GM21717 (cell line): ENCODE results near the gene MYCBPAP.
"Not testable (repeated sequence)": the region's sequence is repeated elsewhere in the genome, so short reads cannot be mapped to it uniquely, and the experiment has no call there.

Experiments
- ATAC-seq: cut with Tn5 transposase; IDR thresholded peaks from one replicate; pipeline ENCODE4 v1.9.1; 2021; ENCODE audit warnings: mild to moderate bottlenecking, moderate library complexity; ENCODE audit not compliant: unreplicated experiment

Gene MYCBPAP

DNA sequence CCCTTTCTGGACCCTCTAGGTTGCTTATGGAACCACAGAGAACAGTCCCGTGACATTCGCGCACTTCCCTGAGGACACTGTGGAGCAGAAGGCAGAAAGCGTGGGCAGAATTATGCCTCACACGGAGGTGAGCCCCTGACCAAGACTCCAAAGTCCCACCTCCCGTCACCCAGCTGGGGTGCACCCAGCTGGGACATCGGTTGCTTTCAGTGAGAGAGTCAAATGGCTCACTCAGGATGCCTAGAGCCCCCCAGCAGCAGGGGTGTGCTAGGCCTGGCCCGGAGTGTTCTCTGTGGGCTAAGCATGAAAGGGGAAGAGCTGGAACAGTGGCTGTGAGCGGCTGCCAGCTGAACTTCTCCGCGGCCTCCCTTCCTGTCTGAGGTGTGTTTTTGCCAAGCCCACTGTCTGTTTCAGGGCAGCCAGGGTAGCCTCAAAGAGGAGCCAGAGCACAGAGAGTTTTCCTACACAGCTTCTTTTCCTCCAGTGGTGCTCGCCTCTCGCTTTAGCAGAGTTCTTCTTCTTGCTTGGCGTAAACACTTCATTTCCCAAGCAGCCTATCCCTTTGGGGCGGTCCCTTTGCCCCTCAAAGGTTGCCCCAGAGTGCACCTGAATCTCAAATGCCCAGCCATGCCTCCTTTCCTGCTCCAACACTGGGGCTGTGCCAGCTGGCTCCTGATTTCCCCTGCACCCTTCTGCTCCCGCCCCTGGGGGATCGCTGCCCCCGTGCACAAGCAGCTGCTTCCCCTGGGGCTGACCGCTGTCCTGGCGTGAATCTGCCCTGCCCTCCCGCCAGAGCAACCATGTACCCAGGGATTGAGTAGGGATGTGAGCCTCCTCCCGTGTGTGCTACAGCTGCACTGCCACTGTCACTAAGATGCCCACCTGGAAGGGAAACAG is 37.0 kb upstream of the MYCBPAP start:
- ATAC-seq = no peak

DNA sequence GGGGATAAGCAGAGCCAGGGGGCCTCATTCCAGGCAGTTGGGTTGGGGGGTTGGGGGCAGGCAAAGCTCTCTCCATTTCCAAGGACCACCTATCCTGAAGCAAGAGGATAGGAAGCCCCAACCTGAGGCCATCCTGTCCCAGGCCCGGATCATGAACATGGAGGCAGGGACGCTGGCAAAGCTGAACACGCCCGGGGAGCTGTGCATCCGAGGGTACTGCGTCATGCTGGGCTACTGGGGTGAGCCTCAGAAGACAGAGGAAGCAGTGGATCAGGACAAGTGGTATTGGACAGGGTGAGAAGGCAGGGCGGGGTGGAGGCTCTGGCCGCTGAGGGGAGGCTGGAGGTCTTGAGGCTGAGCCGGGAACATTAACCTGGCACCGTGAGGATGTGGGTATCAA is 36.0 kb upstream of the MYCBPAP start:
- ATAC-seq = no peak

DNA sequence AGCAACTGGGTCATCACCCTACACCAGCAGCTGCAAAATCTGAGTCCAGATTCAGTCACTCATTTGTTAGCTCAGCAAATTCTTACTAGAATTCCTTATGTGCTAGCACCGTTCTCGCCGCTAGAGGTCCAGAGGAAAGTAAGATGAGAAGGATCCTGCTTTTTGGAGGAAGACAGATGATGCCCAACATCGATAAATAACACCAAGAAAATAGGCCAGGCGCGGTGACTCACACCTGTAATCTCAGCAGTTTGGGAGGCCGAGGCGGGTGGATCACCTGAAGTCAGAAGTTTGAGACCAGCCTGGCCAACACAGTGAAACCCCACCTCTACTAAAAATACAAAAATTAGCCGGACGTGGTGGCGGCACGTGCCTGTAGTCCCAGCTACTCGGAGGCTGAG is 35.5 kb upstream of the MYCBPAP start:
- not testable (repeated sequence) for ATAC-seq

DNA sequence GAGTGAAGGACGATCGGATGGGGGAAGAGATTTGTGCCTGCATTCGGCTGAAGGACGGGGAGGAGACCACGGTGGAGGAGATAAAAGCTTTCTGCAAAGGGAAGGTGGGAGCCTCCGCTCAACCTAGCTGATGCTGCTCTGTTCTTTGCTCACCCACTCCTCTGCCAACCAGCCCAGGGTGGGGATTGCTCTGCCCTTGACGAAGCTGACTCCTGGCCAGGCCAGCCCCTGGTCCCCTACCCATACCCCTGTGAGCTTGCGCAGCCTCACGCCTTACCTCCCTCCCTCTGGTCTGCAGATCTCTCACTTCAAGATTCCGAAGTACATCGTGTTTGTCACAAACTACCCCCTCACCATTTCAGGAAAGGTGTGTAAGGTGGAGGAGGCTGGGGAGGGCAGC is 34.3 kb upstream of the MYCBPAP start:
- no peak for ATAC-seq

DNA sequence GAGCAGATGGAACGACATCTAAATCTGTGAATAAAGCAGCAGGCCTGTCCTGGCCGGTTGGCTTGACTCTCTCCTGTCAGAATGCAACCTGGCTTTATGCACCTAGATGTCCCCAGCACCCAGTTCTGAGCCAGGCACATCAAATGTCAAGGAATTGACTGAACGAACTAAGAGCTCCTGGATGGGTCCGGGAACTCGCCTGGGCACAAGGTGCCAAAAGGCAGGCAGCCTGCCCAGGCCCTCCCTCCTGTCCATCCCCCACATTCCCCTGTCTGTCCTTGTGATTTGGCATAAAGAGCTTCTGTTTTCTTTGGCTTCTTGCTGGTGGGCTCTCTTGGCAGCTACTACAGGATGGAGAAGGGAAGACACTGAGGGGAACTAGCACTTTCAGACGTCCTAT is 33.7 kb upstream of the MYCBPAP start:
- ATAC-seq = no peak

DNA sequence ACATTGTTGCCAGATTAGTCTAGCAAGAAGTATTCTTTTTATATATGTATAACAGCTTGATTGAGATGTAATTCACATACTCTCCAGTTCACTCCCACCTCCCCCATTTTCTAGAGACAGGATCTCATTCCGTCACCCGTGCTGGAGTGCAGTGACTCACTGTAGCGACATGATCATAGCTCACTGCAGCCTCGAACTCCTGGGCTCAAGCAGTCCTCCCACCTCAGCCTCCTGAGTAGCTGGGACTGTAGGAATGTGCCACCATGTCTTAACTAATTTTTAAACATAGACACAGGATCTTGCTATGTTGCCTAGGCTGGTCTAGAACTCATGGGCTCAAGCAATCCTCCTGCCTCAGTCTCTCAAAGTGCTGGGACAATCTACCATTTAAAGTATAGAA is 32.9 kb upstream of the MYCBPAP start:
- no peak for ATAC-seq

DNA sequence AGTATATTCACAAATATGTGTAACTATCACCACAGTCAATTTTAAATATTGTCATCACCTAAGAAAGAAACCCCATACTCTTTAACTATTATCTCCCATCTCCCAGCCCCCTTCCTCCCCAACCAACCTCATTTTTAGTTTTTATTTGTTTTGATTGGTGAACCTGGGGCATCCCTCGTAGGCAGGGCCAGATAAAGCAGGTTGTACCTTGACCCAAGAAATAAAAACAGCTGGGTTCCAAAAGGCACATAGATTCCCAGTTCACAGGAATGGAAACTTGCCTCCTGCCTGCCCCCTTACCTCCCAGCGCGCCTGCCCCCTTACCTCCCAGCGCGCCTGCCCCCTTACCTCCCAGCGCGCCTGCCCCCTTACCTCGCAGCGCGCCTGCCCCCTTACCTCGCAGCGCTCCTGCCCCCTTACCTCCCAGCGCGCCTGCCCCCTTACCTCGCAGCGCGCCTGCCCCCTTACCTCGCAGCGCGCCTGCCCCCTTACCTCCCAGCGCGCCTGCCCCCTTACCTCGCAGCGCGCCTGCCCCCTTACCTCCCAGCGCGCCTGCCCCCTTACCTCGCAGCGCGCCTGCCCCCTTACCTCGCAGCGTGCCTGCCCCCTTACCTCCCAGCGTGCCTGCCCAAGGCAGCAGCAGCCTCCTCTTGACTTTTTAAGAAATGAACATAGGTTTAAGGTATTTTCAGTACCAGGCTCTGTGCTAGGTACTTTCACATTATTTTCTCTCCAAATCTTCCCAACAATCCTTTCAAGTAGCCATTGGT is 32.3 kb upstream of the MYCBPAP start:
- not testable (repeated sequence) for ATAC-seq

DNA sequence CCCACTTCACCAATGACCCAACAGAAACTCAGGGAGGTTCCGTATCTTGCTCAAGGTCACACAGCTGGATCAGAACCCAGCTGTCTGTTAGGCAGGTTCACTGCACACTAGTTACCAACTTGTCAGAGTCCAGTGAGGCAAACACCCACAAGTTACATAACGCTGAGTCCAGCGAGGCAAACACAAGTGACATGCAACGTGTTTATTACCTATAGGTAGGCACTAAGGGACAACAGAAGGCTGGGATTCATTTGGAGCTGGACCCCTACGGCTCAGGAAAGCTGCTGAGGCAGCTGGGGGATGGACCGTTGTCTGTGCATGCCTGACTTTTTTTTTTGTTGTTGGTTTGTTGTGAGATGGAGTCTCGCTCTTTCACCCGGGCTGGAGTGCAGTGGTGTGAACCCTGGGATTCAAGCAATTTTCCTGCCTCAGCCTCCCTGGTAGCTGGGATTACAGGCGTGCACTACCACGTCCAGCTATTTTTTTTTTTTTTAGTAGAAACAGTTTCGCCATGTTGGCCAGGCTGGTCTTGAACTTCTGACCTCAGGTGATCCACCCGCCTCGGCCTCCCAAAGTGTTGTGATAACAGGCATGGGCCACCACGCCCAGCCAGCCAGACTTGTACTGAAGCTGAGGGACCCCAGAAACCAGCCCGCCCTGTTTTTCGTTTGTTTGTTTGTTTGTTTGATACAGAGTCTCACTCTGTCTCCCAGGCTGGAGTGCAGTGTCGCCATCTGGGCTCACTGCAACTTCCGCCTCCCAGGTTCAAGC is 31.5 kb upstream of the MYCBPAP start:
- no peak for ATAC-seq

DNA sequence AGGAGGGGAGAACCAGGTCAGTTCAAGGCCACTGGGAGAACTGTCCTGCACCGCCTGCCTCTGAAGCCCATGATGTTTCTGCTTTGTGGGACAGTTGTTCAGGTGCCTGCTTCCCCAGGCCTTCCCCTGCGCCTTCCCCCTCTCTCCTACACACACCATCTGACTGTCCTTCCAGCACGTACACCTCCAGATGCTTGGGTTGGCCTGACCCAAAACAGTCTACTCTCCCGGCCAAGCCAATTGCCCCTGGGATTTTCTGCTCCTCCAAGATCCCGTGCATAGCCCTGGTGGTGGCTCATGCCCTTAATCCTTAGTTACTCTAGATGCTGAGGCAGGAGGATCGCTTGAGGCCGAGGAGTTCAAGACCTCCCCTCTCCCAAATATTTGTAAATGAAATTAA is 30.3 kb upstream of the MYCBPAP start:
- no peak for ATAC-seq

DNA sequence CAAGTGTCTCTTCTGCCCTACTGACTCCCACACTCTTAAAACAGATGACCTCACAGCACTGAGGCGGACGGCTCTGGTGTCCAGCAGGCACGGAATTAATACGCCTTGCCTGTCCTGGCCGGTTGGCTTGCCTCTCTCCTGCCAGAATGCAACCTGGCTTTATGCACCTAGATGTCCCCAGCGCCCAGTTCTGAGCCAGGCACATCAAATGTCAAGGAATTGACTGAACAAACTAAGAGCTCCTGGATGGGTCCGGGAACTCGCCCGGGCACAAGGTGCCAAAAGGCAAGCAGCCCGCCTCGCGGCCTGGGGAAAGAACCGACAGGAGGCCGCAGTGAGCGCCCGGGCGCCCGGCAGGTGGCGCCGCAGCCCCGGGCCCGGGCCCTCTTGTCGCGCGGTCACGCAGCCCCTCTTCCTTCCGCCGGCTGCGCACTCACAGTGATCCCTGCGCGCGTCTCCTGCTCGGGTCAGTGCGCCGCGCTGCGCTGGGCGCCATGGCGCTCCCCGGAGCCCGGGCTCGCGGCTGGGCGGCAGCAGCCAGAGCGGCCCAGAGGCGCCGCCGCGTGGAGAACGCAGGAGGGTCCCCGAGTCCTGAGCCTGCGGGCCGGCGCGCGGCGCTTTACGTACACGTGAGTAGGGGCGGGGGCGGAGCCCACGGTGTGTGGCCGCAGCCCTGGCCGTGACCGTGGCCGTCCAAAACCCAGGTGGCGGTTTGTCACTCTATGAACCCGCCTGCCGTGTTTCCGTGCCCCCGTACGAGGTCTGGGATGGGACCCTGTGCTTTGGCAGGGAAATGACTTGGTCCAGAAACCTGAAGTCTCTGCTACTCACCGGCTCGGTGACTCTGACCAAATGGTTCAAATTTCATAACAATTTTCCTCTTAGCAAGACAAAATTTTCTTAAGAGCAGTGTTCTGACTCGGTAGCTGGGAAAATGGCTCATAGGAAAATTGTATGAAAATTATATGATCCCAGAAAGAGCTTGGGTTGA is 29.6 kb upstream of the MYCBPAP start, which contains the start of gene RSAD1:
Gene RSAD1 (plus strand): TSS at position 470 of the 991 bp plus-strand sequence. CDS start 25 bp downstream, at position 495.
- ATAC-seq = peak; percentile 79

DNA sequence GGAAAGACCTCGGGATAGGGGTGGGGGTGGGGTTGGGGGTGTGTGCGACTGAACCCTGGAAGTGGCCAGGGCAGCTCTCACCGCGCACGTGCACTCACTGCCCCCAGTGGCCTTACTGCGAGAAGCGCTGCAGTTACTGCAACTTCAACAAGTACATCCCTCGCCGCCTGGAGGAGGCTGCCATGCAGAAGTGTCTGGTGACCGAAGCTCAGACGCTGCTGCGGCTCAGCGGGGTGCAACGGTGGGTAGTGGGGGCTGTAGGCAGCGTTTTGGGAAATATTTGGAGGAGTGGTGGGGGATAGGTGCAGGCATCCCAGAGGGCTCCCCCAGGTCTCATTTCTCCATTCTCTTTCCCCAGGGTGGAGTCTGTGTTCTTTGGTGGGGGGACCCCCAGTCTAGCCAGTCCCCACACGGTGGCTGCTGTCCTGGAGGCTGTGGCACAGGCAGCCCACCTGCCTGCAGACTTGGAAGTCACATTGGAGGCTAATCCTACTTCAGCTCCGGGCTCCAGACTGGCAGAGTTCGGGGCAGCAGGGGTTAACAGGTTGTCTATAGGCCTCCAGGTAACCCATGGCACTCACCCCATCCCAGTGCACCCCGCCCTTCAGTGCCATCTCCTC is 28.6 kb upstream of the MYCBPAP start:
- no peak for ATAC-seq

DNA sequence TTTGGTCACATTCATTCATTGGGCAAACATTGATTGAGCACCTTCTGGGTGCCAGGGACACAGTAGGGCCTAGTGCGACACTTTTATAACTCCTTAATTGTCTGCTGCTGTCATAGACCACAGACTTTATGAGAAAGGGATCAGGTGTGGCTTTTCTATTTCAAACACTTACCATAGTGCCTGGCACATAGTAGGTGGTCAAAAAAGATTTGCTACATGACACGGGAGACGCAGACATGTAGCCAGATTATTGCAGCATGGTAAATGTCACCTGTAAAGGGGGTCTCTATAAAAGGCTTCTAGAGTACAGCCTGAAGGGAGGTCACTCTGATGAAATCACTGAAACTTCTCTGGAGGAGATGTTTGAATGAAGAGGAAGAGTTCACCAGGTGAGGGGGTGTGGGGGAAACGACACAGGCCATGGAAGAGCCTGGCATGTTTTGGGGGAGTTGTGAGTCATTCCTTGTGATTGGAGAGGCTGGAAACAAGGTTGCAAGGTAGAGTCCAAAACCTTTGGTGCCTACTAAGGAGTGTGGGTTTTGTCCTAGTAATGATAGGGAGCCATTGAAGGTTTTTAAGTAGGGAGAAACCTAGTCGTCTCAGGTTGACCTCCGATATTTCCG is 28.0 kb upstream of the MYCBPAP start:
- ATAC-seq = no peak

DNA sequence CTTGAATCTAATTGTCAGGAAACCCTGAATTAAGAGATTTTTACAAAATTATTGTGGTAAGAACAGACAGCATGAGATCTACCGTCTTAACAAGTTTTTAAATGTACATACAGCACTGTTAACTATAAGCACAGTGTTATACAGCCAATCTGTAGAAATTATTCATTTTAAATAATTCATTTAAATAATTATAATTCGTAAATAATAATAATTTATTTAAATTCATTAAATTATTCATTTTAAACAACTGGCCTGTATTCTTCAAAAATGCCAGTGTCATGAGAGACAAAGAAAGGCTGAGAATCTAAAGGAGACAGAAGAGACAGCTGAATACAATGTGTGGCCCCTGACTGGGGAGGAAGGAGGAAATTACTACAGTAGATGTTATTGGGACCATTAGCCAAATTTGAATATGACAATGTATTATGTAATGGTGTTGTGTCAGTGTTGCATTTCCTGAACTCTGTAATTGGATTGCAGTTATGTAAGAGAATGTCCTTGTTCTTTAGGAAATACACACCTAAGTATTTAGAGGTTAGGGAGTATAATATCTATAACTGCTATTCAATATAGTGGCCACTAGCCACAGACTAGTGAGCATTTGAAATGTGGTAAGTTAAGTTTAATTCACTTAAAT is 27.3 kb upstream of the MYCBPAP start:
- ATAC-seq = no peak

DNA sequence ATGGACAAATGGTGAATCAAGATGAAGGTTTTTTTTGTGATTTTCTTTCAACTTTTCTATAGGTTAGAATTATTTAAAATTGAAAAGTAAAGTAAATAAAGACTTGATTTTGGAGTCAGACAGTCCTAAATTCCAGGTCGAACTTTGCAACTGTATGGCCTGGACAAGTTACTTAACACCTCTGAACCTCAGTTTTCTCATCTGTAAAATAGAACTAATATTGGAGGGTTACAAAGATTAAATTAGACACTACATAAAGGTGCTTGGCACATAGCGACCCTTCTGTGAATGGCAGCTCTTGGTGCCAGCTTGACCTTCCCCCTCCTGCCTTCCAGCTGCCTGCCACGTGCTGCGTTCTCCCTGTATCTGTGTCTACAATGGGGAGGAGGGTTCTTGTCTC is 26.6 kb upstream of the MYCBPAP start:
- ATAC-seq = no peak

DNA sequence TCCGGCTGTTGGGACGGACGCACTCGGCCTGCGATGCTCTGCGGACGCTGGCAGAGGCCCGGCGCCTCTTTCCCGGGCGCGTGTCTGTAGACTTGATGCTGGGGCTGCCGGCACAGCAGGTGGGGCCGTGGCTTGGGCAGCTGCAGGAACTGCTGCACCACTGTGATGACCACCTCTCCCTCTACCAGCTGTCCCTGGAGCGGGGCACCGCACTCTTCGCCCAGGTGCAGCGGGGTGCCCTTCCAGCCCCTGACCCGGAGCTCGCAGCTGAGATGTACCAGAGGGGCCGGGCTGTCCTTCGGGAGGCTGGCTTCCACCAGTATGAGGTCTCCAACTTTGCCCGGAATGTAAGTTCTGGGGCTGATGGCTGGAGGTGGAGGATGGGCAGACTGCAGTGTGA is 26.1 kb upstream of the MYCBPAP start:
- no peak for ATAC-seq

DNA sequence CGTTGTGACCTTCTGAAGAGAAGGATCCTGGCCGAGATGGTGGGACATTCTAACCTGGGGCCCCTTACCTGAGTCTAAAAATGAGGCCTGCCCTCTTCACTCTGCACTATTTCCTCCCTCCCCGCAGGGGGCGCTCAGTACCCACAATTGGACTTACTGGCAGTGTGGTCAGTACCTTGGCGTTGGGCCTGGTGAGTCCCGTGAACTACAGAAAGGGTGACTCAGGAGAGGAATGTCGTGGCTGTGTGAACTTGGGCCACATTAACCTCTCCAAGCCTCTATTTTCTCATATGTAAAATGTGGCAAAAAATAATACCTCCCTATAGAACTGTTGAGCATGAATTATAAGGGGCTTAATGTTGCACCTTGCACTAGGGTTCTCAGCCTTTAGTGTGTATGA is 25.7 kb upstream of the MYCBPAP start:
- ATAC-seq = no peak

DNA sequence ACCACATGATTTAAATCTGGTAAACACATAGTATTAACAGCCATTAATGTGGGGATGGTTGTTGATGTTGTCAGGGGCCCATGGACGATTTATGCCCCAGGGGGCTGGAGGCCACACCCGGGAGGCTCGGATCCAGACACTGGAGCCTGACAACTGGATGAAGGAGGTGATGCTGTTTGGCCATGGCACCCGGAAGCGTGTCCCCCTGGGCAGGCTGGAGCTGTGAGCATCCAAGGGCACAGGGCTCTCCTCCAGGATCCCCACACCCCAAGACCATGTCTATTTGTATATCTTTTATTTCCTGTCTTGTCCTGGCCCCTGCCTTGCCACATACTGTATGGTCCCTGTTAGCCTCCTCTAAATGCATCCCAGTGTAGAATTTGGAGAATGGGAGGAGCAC is 25.0 kb upstream of the MYCBPAP start:
- no peak for ATAC-seq

DNA sequence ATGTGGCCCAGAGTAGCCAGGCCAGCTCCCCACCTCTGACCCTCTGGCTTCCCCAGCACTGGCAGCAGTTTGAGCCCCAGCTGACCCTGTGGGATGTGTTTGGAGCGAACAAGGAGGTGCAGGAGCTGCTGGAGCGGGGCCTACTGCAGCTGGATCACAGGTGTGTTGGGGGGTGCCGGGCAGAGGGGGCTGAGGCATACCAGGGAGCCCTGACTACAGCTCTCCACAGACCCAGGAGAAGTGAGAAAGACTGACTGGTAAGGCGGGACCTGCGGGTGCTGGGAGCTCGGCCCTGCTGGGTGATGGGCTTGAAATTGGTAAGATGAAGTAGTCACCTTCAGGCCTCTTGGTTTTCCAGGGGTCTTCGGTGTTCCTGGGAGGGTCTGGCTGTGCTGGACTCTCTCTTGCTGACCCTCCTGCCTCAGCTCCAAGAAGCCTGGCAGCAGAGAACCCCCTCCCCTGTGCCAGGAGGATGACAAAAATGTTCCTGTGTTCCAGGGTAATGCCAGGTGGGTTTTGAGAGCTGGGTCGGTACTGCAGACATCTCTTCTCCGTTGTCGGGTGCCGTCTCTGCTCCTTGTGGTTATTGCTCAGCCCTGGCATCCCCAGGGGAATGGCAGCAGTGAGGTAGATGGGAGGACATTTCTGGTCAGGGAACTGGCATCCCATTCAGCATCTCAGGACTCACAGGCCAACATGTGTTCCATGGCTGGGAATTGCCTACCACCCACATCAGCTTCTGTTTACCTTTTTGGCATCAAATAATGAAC is 23.7 kb upstream of the MYCBPAP start:
- no peak for ATAC-seq
